GM15510 (cell line): ENCODE results near the gene CETN1.

Experiments used
- POLR2A ChIP-seq: IDR thresholded peaks from 3 replicates; pipeline ENCODE4 v1.6.1; 2011; ENCODE audit warnings: borderline replicate concordance; ENCODE audit not compliant: insufficient read length; ENCODE audit errors: extremely low read depth

CETN1 gene

DNA sequence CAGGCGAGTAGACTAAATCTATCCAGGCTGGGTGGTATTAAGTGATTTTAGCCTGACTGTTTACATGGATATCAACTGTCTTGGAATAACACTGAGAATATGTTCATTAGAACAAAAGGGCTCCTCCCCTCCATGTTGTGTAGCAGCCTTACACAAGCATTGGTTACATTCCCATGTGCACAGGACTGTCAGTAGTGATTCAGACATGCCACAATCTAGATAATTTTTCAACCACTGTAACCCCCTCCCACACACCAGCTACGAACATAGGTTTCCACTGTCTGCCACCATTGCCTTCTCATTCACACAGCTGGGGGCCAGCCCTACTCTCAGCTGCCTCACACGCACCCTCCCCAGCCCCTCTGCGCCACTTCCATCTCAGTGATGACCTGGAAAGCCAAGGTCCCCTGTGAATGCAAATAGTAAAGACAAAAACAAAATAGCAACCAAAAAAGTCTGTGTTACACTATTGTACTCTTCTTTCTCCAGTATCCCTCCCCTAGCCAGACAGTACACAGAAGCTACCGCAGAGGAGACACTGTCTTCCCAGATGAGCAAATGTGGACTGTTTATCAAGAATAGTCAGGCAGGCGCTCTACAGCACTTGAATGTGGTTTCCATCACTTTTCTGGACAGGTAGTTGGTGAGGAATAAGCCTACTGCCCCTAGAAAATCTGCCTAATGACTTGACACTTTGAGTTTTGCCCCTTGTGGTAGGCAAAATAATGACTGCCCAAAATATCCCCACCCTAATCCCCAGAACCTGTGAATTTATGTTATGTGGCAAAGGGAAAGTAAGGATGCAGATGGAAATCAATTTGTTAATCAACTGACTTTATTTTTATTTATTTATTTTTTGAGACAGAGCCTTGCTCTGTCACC, 49.3 kb downstream of the CETN1 start:
- no peak for TF ChIP-seq POLR2A

DNA sequence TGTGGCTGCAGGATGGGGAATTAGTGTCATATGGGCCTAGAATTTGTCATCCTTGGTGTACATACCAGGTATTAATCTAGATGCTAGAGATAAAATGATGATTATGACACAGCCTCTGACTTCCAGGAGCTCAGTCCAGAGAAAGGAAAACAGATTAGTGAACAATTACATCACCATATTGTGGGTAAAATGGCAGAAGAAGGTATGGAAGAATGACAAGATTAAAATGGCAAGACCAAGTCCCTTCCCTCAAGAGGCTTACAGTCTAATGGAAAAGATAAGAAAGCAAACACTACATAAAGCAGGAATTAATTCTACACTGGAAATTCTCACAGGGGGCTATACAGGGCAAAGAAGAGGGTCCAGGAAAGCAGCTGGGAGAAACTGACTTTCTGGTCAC, 51.4 kb downstream of the CETN1 start:
- TF ChIP-seq POLR2A: no peak
